ENCODE results near the gene TUNAR.

Gene TUNAR

GRCh38 chr14:95876761-95877538, at the start of gene TUNAR:
TSS of gene TUNAR (plus strand) at chr14:95876832.
- in situ Hi-C loops (cut with MboI; ENCODE audit: low sequenced_read_pairs): no loop called here

- in situ Hi-C loops (cut with MboI; ENCODE audit: low sequenced_read_pairs): no loop called here
Measured at GRCh38 chr14:95828649-95829265, 47.9 kb upstream of the TUNAR start.

- in situ Hi-C loops (cut with MboI; ENCODE audit: low sequenced_read_pairs): no loop called here
Measured at GRCh38 chr14:95829321-95829720, 47.3 kb upstream of the TUNAR start.

- in situ Hi-C loops (cut with MboI; ENCODE audit: low sequenced_read_pairs): no loop called here
Measured at GRCh38 chr14:95830386-95830785, 46.2 kb upstream of the TUNAR start.

- in situ Hi-C loops (cut with MboI; ENCODE audit: low sequenced_read_pairs): no loop called here
Measured at GRCh38 chr14:95831041-95831440, 45.6 kb upstream of the TUNAR start.

GRCh38 chr14:95831468-95831867, 45.2 kb upstream of the TUNAR start:
- in situ Hi-C loops (cut with MboI; ENCODE audit: low sequenced_read_pairs): no loop called here

GRCh38 chr14:95832012-95832411, 44.6 kb upstream of the TUNAR start:
- in situ Hi-C loops (cut with MboI; ENCODE audit: low sequenced_read_pairs): no loop called here

GRCh38 chr14:95833429-95833828, 43.2 kb upstream of the TUNAR start:
- in situ Hi-C loops (cut with MboI; ENCODE audit: low sequenced_read_pairs): no loop called here

- in situ Hi-C loops (cut with MboI; ENCODE audit: low sequenced_read_pairs): no loop called here
Measured at GRCh38 chr14:95834496-95834895, 42.1 kb upstream of the TUNAR start.

- in situ Hi-C loops (cut with MboI; ENCODE audit: low sequenced_read_pairs): no loop called here
Measured at GRCh38 chr14:95835121-95835730, 41.4 kb upstream of the TUNAR start.

GRCh38 chr14:95838862-95839261, 37.8 kb upstream of the TUNAR start:
- in situ Hi-C loops (cut with MboI; ENCODE audit: low sequenced_read_pairs): no loop called here

GRCh38 chr14:95840094-95840700, 36.4 kb upstream of the TUNAR start:
- in situ Hi-C loops (cut with MboI; ENCODE audit: low sequenced_read_pairs): no loop called here

GRCh38 chr14:95841668-95842067, 35.0 kb upstream of the TUNAR start:
- in situ Hi-C loops (cut with MboI; ENCODE audit: low sequenced_read_pairs): no loop called here

- in situ Hi-C loops (cut with MboI; ENCODE audit: low sequenced_read_pairs): no loop called here
Measured at GRCh38 chr14:95849761-95850160, 26.9 kb upstream of the TUNAR start.

GRCh38 chr14:95850429-95850828, 26.2 kb upstream of the TUNAR start:
- in situ Hi-C loops (cut with MboI; ENCODE audit: low sequenced_read_pairs): no loop called here

- in situ Hi-C loops (cut with MboI; ENCODE audit: low sequenced_read_pairs): no loop called here
Measured at GRCh38 chr14:95855606-95856005, 21.0 kb upstream of the TUNAR start.

GRCh38 chr14:95857275-95857674, 19.4 kb upstream of the TUNAR start:
- in situ Hi-C loops (cut with MboI; ENCODE audit: low sequenced_read_pairs): no loop called here

GRCh38 chr14:95858893-95859292, 17.7 kb upstream of the TUNAR start:
- in situ Hi-C loops (cut with MboI; ENCODE audit: low sequenced_read_pairs): no loop called here

- in situ Hi-C loops (cut with MboI; ENCODE audit: low sequenced_read_pairs): no loop called here
Measured at GRCh38 chr14:95862243-95862642, 14.4 kb upstream of the TUNAR start.

GRCh38 chr14:95863295-95863694, 13.3 kb upstream of the TUNAR start:
- in situ Hi-C loops (cut with MboI; ENCODE audit: low sequenced_read_pairs): no loop called here

- in situ Hi-C loops (cut with MboI; ENCODE audit: low sequenced_read_pairs): no loop called here
Measured at GRCh38 chr14:95869776-95870175, 6.9 kb upstream of the TUNAR start.

GRCh38 chr14:95870772-95871171, 5.9 kb upstream of the TUNAR start:
- in situ Hi-C loops (cut with MboI; ENCODE audit: low sequenced_read_pairs): no loop called here
